Gastrocnemius medialis (tissue), 4 donors: ENCODE measurements around the gene GLRX2.

ENCODE experiments used
- POLR2A ChIP-seq, 2 donors: fragments of 450-650 bp; IDR thresholded peaks; one replicate each; pipeline ENCODE4 v1.6.1; 2017; ENCODE audit warnings: antibody characterized with exemption in 2 of 2, mild to moderate bottlenecking in 2 of 2, moderate library complexity in 2 of 2
- TF ChIP-seq, protein P1 (sequence below), 5 experiments: fragments of 450-650 bp in 3 of 5; fragments of 200-600 bp in 2 of 5; sonication (generic) in 2 of 5; IDR thresholded peaks in 4 of 5; conservative IDR thresholded peaks in 1 of 5; 1 replicate in 4 of 5; 2 replicates in 1 of 5; pipeline ENCODE4 v1.5.1; 2016 to 2019; ENCODE audit warnings: antibody characterized with exemption in 5 of 5, mild to moderate bottlenecking in 3 of 5, moderate library complexity in 3 of 5

DNA sequence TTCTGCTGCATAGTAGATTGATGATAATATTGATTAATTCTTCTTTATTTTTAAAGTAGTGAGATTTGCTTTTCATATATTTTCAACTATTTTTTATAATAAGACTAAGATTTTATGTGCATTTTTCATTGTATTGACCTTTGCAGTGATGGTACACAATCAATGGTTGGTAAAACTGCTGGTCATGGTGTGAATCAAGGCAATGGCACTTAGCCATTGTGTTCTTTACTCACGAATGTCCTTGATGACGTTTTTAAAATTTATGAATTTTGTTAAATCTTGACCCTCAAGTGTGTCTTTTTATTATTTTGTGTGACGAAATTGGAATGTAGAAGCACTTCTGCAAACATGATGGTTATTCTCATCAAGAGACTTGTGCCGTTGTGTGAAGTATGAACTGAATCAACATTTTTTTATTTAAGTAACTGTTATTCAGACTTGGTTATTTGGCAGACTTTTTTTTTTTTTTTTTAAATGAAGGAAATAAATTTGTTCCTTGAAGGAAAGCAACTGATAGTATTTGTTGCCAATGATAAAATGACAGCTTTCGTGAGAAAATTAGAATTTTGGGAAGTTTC is 39.2 kb upstream of the GLRX2 start:
- TF ChIP-seq, protein P1, sequence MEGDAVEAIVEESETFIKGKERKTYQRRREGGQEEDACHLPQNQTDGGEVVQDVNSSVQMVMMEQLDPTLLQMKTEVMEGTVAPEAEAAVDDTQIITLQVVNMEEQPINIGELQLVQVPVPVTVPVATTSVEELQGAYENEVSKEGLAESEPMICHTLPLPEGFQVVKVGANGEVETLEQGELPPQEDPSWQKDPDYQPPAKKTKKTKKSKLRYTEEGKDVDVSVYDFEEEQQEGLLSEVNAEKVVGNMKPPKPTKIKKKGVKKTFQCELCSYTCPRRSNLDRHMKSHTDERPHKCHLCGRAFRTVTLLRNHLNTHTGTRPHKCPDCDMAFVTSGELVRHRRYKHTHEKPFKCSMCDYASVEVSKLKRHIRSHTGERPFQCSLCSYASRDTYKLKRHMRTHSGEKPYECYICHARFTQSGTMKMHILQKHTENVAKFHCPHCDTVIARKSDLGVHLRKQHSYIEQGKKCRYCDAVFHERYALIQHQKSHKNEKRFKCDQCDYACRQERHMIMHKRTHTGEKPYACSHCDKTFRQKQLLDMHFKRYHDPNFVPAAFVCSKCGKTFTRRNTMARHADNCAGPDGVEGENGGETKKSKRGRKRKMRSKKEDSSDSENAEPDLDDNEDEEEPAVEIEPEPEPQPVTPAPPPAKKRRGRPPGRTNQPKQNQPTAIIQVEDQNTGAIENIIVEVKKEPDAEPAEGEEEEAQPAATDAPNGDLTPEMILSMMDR (IDR thresholded peaks at IDR 0.05 in 4 of 5, conservative IDR thresholded peaks at IDR 0.05 in 1 of 5), result no peak
- TF ChIP-seq POLR2A (IDR thresholded peaks at IDR 0.05), result no peak
